Liver (tissue), 9 donors: ENCODE results near the gene SEPTIN1. TPM values are rescaled to one million over a fixed set of nuclear protein-coding genes. Genes with fewer than 3 reads are reported as not detected.

Experiments
- DNase-seq: peaks from one replicate; pipeline ENCODE4 v3.0.0-alpha.2; 2017; ENCODE audit warnings: low spot score
- H3K27ac ChIP-seq, 2 donors: one replicate each; pipeline ENCODE4 v1.7.0; 2013; ENCODE audit warnings: inconsistent platforms in 2 of 2, low read length in 2 of 2, control low read depth in 1 of 2, low read depth in 1 of 2, mild to moderate bottlenecking in 1 of 2
- H3K27me3 ChIP-seq, 4 donors: one replicate each; pipeline versions ENCODE4 v1.6.1 to v1.7.0; 2013; ENCODE audit warnings: low read length in 3 of 4, inconsistent platforms in 1 of 4, mild to moderate bottlenecking in 1 of 4, moderate library complexity in 1 of 4; ENCODE audit not compliant: control insufficient read depth in 4 of 4, insufficient read depth in 4 of 4
- H3K36me3 ChIP-seq, 4 donors: one replicate each; pipeline versions ENCODE4 v1.6.1 to v1.7.0; 2013; ENCODE audit warnings: low read length in 3 of 4, mild to moderate bottlenecking in 3 of 4, low read depth in 1 of 4, moderate library complexity in 1 of 4; ENCODE audit not compliant: control insufficient read depth in 4 of 4, insufficient read depth in 3 of 4
- H3K4me1 ChIP-seq, 4 donors: one replicate each; pipeline versions ENCODE4 v1.6.1 to v1.7.0; 2013; ENCODE audit warnings: low read length in 3 of 4, mild to moderate bottlenecking in 3 of 4, moderate library complexity in 1 of 4; ENCODE audit not compliant: control insufficient read depth in 4 of 4, insufficient read depth in 4 of 4
- H3K4me3 ChIP-seq, 3 donors: one replicate each; pipeline versions ENCODE4 v1.6.1 to v1.7.0; 2013; ENCODE audit warnings: low read length in 3 of 3, control low read depth in 1 of 3, low read depth in 1 of 3, mild to moderate bottlenecking in 1 of 3
- H3K9ac ChIP-seq, 2 donors: one replicate each; pipeline ENCODE4 v1.7.0; 2013; ENCODE audit warnings: low read length in 2 of 2, mild to moderate bottlenecking in 2 of 2, moderate library complexity in 2 of 2, control low read depth in 1 of 2, low read depth in 1 of 2
- H3K9me3 ChIP-seq, 4 donors: one replicate each; pipeline versions ENCODE4 v1.6.1 to v1.7.0; 2013; ENCODE audit warnings: low read length in 3 of 4; ENCODE audit not compliant: control insufficient read depth in 4 of 4
- ATF3 ChIP-seq: IDR thresholded peaks from 2 replicates; pipeline ENCODE4 v1.6.1; 2016; ENCODE audit warnings: antibody characterized with exemption
- CTCF ChIP-seq: fragments of 150-350 bp; IDR thresholded peaks from 2 replicates; pipeline ENCODE4 v1.5.1; 2017; ENCODE audit warnings: improper control_type of control experiment, low read depth, low read length; ENCODE audit not compliant: missing input control
- EGR1 ChIP-seq, 2 donors: IDR thresholded peaks; 2 replicates each; pipeline ENCODE4 v1.6.1; 2016 to 2018; ENCODE audit warnings: antibody characterized with exemption in 2 of 2, low read depth in 2 of 2
- FOXA1 ChIP-seq: IDR thresholded peaks from 2 replicates; pipeline ENCODE4 v1.6.1; 2016; ENCODE audit warnings: antibody characterized with exemption
- FOXA2 ChIP-seq: IDR thresholded peaks from 2 replicates; pipeline ENCODE4 v1.6.1; 2016; ENCODE audit warnings: antibody characterized with exemption
- GABPA ChIP-seq, 2 donors: IDR thresholded peaks in 1 of 2; conservative IDR thresholded peaks in 1 of 2; 2 replicates each; pipeline ENCODE4 v1.6.1; 2016; ENCODE audit warnings: antibody characterized with exemption in 2 of 2, mild to moderate bottlenecking in 1 of 2, moderate library complexity in 1 of 2
- HNF4A ChIP-seq, 2 donors: conservative IDR thresholded peaks; 2 replicates each; pipeline ENCODE4 v1.6.1; 2016; ENCODE audit warnings: antibody characterized with exemption in 2 of 2, mild to moderate bottlenecking in 2 of 2
- HNF4G ChIP-seq: IDR thresholded peaks from 2 replicates; pipeline ENCODE4 v1.6.1; 2016; ENCODE audit warnings: antibody characterized with exemption
- JUND ChIP-seq, 2 donors: IDR thresholded peaks; 2 replicates each; pipeline ENCODE4 v1.6.1; 2016; ENCODE audit warnings: antibody characterized with exemption in 2 of 2
- MAX ChIP-seq: IDR thresholded peaks from 2 replicates; pipeline ENCODE4 v1.6.1; 2016; ENCODE audit warnings: antibody characterized with exemption
- NR2F2 ChIP-seq: IDR thresholded peaks from 2 replicates; pipeline ENCODE4 v1.6.1; 2016; ENCODE audit warnings: antibody characterized with exemption
- RAD21 ChIP-seq, 2 donors: IDR thresholded peaks; 2 replicates each; pipeline ENCODE4 v1.6.1; 2016; ENCODE audit warnings: antibody characterized with exemption in 2 of 2, mild to moderate bottlenecking in 2 of 2
- REST ChIP-seq: IDR thresholded peaks from 2 replicates; pipeline ENCODE4 v1.6.1; 2016; ENCODE audit warnings: antibody characterized with exemption, mild to moderate bottlenecking
- RXRA ChIP-seq, 2 donors: IDR thresholded peaks; 2 replicates each; pipeline ENCODE4 v1.6.1; 2017 to 2018; ENCODE audit warnings: antibody characterized with exemption in 2 of 2, mild to moderate bottlenecking in 1 of 2
- SP1 ChIP-seq: IDR thresholded peaks from 2 replicates; pipeline ENCODE4 v1.6.1; 2018; ENCODE audit warnings: antibody characterized with exemption, mild to moderate bottlenecking
- TAF1 ChIP-seq: conservative IDR thresholded peaks from 2 replicates; pipeline ENCODE4 v1.6.1; 2016; ENCODE audit warnings: antibody characterized with exemption, mild to moderate bottlenecking
- YY1 ChIP-seq: IDR thresholded peaks from 2 replicates; pipeline ENCODE4 v1.6.1; 2016; ENCODE audit warnings: antibody characterized with exemption, mild to moderate bottlenecking
- ZBTB33 ChIP-seq: IDR thresholded peaks from 2 replicates; pipeline ENCODE4 v1.6.1; 2016; ENCODE audit warnings: antibody characterized with exemption
- WGBS: extraction: QIAGEN DNeasy Blood & Tissue Kit; methylation state at CpG from one replicate; pipeline ENCODE4 v1.1.7; 2013; 5-methylcytosine and 5-hydroxymethylcytosine counted together
- polyA plus RNA-seq, 2 donors: library from polyadenylated mRNA; stranded (reverse) in 1 of 2; unstranded in 1 of 2; fragments of 200-250 nt in 1 of 2; fragments of >200 nt in 1 of 2; fragmentation: Nextera tagmentation in 1 of 2; extraction: Ambion mirVana in 1 of 2; gene quantifications; one replicate each; pipeline versions ENCODE4 v1.2.1 to v1.2.3, GENCODE V29; 2013 to 2015
- total RNA-seq, 2 donors: library from RNA; depleted of rRNA; stranded (reverse); fragments of >200 nt; gene quantifications; one replicate each; pipeline ENCODE4 v1.2.3, GENCODE V29; 2014
- donor health status: healthy.
- donor health status: healthy.
- donor health status: healthy.
- donor health status: healthy.
- donor health status: healthy.

Gene SEPTIN1
- total and polyA plus RNA-seq, 4 donors = 0.42 to 2.8 (median 1.2) TPM

- 65% methylated on average over 18 of the region's 18 CpGs for WGBS
- TF ChIP-seq FOXA2 (no peak), TAF1 (no peak), REST (no peak), MAX (no peak), SP1 (no peak), ZBTB33 (no peak), NR2F2 (no peak), FOXA1 (no peak), ATF3 (no peak), EGR1 (IDR thresholded peaks at IDR 0.05; ENCODE audit: low read depth in 2 of 2) (no peak), YY1 (no peak), HNF4A (conservative IDR thresholded peaks at IDR 0.05) (no peak), JUND (IDR thresholded peaks at IDR 0.05) (no peak)
- no peaks in the 10 kb centered on the region for H3K27me3 ChIP-seq
- peak overlapping the region; percentile 65 to 95 for H3K27ac ChIP-seq
- no peak overlapping the region for H3K9ac ChIP-seq
- no peak for DNase-seq
- peaks cover 3 to 16% (median 5%) of the 10 kb centered on the region in 4 donors for H3K4me1 ChIP-seq
- H3K9me3 ChIP-seq = no peaks in the 10 kb centered on the region
- H3K36me3 ChIP-seq = peaks cover 0 to 2% (median 1%) of the 10 kb centered on the region in 4 donors
- peak overlapping the region; percentile 6 to 63 (median 56) for H3K4me3 ChIP-seq
These were observed 34.5 kb upstream of the SEPTIN1 start for GRCh38 chr16:30416624-30417528.

GRCh38 chr16:30416047-30416603 is 33.8 kb upstream of the SEPTIN1 start:
- no peak overlapping the region for H3K27ac ChIP-seq
- WGBS = 93% methylated on average over 4 of the region's 4 CpGs

More at GRCh38 chr16:30416047-30416603, 33.8 kb upstream of the SEPTIN1 start:
- DNase-seq = no peak
- no peak for TF ChIP-seq RXRA (IDR thresholded peaks at IDR 0.05)
- no peak for TF ChIP-seq CTCF
- TF ChIP-seq EGR1 (IDR thresholded peaks at IDR 0.05; ENCODE audit: low read depth in 2 of 2) = no peak
- TF ChIP-seq FOXA1 = no peak
- no peak for TF ChIP-seq YY1
- no peak for TF ChIP-seq HNF4A (conservative IDR thresholded peaks at IDR 0.05)
- no peak for TF ChIP-seq MAX
- no peak for TF ChIP-seq RAD21 (IDR thresholded peaks at IDR 0.05)
- TF ChIP-seq NR2F2 = no peak
- no peak for TF ChIP-seq HNF4G
- TF ChIP-seq GABPA (IDR thresholded peaks at IDR 0.05 in 1 of 2, conservative IDR thresholded peaks at IDR 0.05 in 1 of 2) = no peak
- no peak for TF ChIP-seq JUND (IDR thresholded peaks at IDR 0.05)
- TF ChIP-seq TAF1 = no peak
- H3K27me3 ChIP-seq = no peaks in the 10 kb centered on the region
- no peaks in the 10 kb centered on the region for H3K9me3 ChIP-seq
- peaks cover 0 to 2% (median under 1%) of the 10 kb centered on the region in 4 donors for H3K36me3 ChIP-seq
- no peak overlapping the region for H3K9ac ChIP-seq
- no peak overlapping the region for H3K4me3 ChIP-seq
- peaks cover 3 to 16% (median 5%) of the 10 kb centered on the region in 4 donors for H3K4me1 ChIP-seq
